ENCODE data around the gene CCDC187. TPM values are rescaled to one million over a fixed set of nuclear protein-coding genes. Genes with fewer than 3 reads are reported as not detected.
A peak's percentile ranks its signal among the peaks of the same experiment; 100 is the strongest.

Gene CCDC187
- total and polyA plus RNA-seq, 12 donors: 0.02 to 0.07 (median 0.03) TPM; not detected in 8

- H3K9me3 ChIP-seq: no peaks in the 10 kb centered on the region
- H3K4me3 ChIP-seq: no peak overlapping the region
- H3K27ac ChIP-seq: peak overlapping the region in 1 of 10 donors; percentile 31
- peaks cover 0 to 30% (median 0%) of the 10 kb centered on the region in 9 donors for H3K36me3 ChIP-seq
- WGBS, 2 donors: 84 to 85% methylated on average over 11 of the region's 11 CpGs
- peaks cover 7 to 40% (median 28%) of the 10 kb centered on the region in 9 donors for H3K4me1 ChIP-seq
- ATAC-seq (no peak), DNase-seq (no peak)
- no peak for TF ChIP-seq CTCF (IDR thresholded peaks at IDR 0.05)
- intact Hi-C loops (cut with DNase I): no loop called here
- no peaks in the 10 kb centered on the region for H3K27me3 ChIP-seq
These were observed 47.4 kb upstream of the CCDC187 start for GRCh38 chr9:136351252-136351800.

GRCh38 chr9:136349546-136349945, 45.7 kb upstream of the CCDC187 start:
- Histone ChIP-seq H3K36me3 (peaks cover 0 to 23% (median 0%) of the 10 kb centered on the region in 9 donors), H3K4me3 (no peak overlapping the region), H3K27me3 (no peaks in the 10 kb centered on the region), H3K9me3 (no peaks in the 10 kb centered on the region), H3K27ac (no peak overlapping the region), H3K4me1 (peaks cover 19 to 45% (median 34%) of the 10 kb centered on the region in 9 donors)
- intact Hi-C loops (cut with DNase I): loop anchor here in 1 of 10 donors (10.0 kb wide), 1 partner anchor 55 kb away; the partner anchor contains the start of gene SNAPC4
- no peak for TF ChIP-seq CTCF (IDR thresholded peaks at IDR 0.05)
- no peak for ATAC-seq
- no peak for DNase-seq
- 87 to 90% methylated on average over 24 of the region's 24 CpGs for WGBS, 2 donors

- peaks cover 13 to 39% (median 26%) of the 10 kb centered on the region in 9 donors for H3K4me1 ChIP-seq
- DNase-seq (no peak), ATAC-seq (no peak)
- intact Hi-C loops (cut with DNase I): loop anchor here in 1 of 10 donors (10.0 kb wide), 1 partner anchor 56 kb away; the partner anchor contains the start of gene SNAPC4
- H3K4me3 ChIP-seq: no peak overlapping the region
- H3K27ac ChIP-seq: no peak overlapping the region
- no peaks in the 10 kb centered on the region for H3K9me3 ChIP-seq
- H3K36me3 ChIP-seq: peaks cover 0 to 23% (median 0%) of the 10 kb centered on the region in 9 donors
- 93 to 95% methylated on average over 14 of the region's 14 CpGs for WGBS, 2 donors
- TF ChIP-seq CTCF (IDR thresholded peaks at IDR 0.05): no peak
- no peaks in the 10 kb centered on the region for H3K27me3 ChIP-seq
These were observed 44.8 kb upstream of the CCDC187 start for GRCh38 chr9:136348691-136349090.

GRCh38 chr9:136347472-136348256, 43.8 kb upstream of the CCDC187 start:
- 70 to 76% methylated on average over 34 of the region's 34 CpGs for WGBS, 2 donors
- no peaks in the 10 kb centered on the region for H3K27me3 ChIP-seq
- DNase-seq: no peak
- intact Hi-C loops (cut with DNase I): loop anchor here in 1 of 10 donors (10.0 kb wide), 1 partner anchor 57 kb away; the partner anchor contains the start of gene SNAPC4
- peaks cover 0 to 23% (median 0%) of the 10 kb centered on the region in 9 donors for H3K36me3 ChIP-seq
- no peak for ATAC-seq
- H3K27ac ChIP-seq: no peak overlapping the region
- H3K9me3 ChIP-seq: no peaks in the 10 kb centered on the region
- H3K4me1 ChIP-seq: peaks cover 20 to 39% (median 28%) of the 10 kb centered on the region in 9 donors
- TF ChIP-seq CTCF (IDR thresholded peaks at IDR 0.05): no peak
- H3K4me3 ChIP-seq: no peak overlapping the region

All from heart right ventricle (tissue), 16 donors.